Measurements from ENCODE around the gene NCAPG2.

DNA sequence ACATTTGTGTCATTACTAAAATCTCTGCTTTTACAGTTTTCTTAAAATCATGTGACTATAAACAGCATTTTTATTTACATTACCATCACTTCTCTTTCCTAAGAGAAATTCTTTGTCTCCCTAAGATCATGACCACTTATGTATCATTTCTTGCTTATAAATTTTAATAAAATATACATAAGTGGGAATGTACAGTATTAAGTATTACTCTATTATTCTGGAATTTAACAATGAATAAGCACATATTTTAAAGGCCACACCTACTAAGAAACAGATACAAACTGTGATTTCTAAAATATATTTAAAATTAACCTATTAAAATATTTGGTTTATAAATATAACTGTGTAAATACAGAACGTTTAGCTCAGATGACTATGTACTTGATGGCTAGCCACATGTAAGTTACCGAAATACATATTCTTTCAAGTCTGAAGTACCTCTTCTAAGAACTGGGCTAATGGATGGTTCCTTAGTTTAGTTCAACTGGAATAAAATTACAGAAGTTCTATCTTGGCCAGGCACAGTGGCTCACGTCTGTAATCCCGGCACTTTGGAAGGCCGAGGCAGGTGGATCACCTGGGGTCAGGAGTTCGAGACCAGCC, 83.7 kb downstream of the NCAPG2 start:
- TF ChIP-seq, protein P1, sequence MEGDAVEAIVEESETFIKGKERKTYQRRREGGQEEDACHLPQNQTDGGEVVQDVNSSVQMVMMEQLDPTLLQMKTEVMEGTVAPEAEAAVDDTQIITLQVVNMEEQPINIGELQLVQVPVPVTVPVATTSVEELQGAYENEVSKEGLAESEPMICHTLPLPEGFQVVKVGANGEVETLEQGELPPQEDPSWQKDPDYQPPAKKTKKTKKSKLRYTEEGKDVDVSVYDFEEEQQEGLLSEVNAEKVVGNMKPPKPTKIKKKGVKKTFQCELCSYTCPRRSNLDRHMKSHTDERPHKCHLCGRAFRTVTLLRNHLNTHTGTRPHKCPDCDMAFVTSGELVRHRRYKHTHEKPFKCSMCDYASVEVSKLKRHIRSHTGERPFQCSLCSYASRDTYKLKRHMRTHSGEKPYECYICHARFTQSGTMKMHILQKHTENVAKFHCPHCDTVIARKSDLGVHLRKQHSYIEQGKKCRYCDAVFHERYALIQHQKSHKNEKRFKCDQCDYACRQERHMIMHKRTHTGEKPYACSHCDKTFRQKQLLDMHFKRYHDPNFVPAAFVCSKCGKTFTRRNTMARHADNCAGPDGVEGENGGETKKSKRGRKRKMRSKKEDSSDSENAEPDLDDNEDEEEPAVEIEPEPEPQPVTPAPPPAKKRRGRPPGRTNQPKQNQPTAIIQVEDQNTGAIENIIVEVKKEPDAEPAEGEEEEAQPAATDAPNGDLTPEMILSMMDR (IDR thresholded peaks at IDR 0.05), result no peak
- TF ChIP-seq POLR2A (IDR thresholded peaks at IDR 0.05), result no peak

Measured in body of pancreas (tissue), 4 donors.